Measurements from ENCODE around the gene IRAK4. TPM values are rescaled to one million over a fixed set of nuclear protein-coding genes. Genes with fewer than 3 reads are reported as not detected.

IRAK4 gene
- total RNA-seq, 2 donors from 2014 or later, result 42.4 to 55.1 TPM

DNA sequence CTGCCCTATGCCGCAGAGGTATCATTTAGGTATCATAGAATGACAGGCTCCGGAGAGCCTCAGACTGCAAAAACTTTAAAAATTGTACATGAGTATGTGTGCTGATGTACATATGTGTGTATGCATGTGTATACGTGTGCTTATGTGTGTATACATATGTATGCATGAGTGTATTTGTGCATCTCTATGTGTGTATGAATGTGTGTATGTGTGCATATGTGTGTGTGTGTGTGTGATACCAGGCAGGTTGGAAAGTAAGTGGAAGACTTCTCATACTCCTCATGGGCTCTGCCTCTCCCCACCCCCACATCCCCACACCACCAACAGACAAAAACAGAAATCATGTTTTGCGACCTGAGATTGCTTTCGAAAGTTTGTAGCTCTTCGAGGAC lies 76.5 kb downstream of the IRAK4 start:
- no peaks in the 10 kb centered on the region for H3K9me3 Mint-ChIP-seq
- no peaks in the 10 kb centered on the region for H3K36me3 Mint-ChIP-seq
- DNase-seq (ENCODE audit: low spot score), result no peak
- ATAC-seq, result peak in 1 of 2 donors; percentile 1
- peak overlapping the region; percentile 83 for H3K4me3 Mint-ChIP-seq
- peaks cover 30 to 42% of the 10 kb centered on the region in 2 donors for H3K4me1 Mint-ChIP-seq (ENCODE audit: low read depth in 2 of 2)
- peak overlapping the region; percentile 27 to 48 for H3K27ac Mint-ChIP-seq
- H3K27me3 Mint-ChIP-seq, result peaks cover 0 to 6% of the 10 kb centered on the region in 2 donors

DNA sequence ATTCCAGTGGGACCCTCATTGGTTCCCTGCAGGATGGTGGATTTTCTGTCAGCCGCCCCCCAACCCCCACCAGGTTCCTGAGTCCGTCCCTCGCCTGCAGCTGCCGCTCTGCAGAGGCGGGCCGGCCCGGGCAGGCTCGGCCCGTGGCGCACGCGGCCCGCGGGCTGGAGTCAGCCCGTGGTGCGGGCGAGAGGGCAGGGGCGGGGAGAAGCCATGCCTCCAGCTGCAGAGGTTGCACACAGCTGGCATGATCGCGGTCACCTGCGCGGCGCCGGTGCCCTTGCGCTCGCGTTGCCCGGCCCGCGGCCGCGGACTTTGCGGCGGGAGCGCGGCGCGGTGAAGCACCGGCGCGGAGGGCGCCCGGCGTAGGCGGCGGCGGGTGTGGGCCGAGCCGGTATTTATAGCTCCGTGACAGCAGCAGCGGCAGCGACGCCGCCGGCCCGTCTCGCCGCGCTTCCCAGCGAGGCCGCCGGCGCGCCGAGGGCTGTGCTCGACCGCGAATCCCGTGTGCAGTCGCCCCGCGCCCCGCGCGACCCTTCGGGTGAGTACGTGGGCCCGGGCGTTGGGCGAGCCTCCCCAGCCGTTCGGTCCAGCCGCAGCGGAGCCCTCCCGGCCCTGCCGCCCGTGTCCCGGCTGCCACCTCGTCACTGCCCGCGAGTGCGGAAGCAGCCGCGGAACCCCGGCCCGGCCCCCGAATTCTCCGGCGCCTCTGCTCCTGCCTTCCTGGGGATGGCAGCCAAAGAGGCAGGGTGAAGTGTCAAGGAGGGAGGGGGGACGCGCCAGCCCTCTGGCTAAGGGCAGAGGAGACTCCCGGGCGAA lies 77.1 kb downstream of the IRAK4 start, which contains the start of gene TMEM117:
Gene TMEM117 (plus strand): TSS at position 426 of the 819 bp plus-strand sequence.
- H3K4me3 Mint-ChIP-seq, result peak within 1 kb of the TSS; percentile 83
- H3K27me3 Mint-ChIP-seq, result peaks cover 0 to 6% of the 10 kb centered on the region in 2 donors
- ATAC-seq (peak; percentile 83 to 88), DNase-seq (ENCODE audit: low spot score) (peak; percentile 66)
- peak within 1 kb of the TSS; percentile 55 to 83 for H3K27ac Mint-ChIP-seq
- H3K36me3 Mint-ChIP-seq, result no peaks in the 10 kb centered on the region
- H3K4me1 Mint-ChIP-seq (ENCODE audit: low read depth in 2 of 2), result peaks cover 30 to 42% of the 10 kb centered on the region in 2 donors
- no peaks in the 10 kb centered on the region for H3K9me3 Mint-ChIP-seq

DNA sequence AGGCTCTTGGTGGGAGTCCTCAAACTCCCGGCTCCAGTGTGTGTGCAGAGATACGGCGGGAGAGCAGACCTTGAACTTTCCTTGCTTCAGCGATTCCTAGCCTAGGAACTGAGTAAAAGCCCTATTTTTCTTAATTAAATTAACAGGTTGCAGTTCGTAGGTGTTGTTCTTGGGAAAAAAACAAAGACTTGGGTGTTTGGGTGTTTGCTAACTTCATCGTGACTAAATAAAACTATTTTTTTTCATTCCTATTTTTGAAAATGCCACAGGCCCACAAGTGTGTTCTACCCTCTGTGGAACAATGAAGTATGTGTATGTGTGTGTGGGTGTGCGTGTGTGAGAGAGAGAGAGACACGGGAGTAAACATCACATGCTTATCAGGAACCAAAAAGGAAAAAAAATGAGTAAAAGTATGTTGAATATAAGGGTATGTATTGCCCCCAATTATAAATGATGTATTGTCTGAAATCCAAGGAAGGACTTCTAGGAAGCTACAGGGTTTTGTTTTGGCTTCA lies 77.8 kb downstream of the IRAK4 start:
- H3K4me1 Mint-ChIP-seq (ENCODE audit: low read depth in 2 of 2), result peaks cover 30 to 42% of the 10 kb centered on the region in 2 donors
- no peaks in the 10 kb centered on the region for H3K36me3 Mint-ChIP-seq
- DNase-seq (ENCODE audit: low spot score) (no peak), ATAC-seq (no peak)
- H3K9me3 Mint-ChIP-seq, result no peaks in the 10 kb centered on the region
- H3K27me3 Mint-ChIP-seq, result peaks cover 0 to 6% of the 10 kb centered on the region in 2 donors
- H3K4me3 Mint-ChIP-seq, result peak overlapping the region; percentile 80
- peak overlapping the region; percentile 55 to 83 for H3K27ac Mint-ChIP-seq

Other genes starting within 250 kb of the IRAK4 start
- not detected for gene ADAMTS20, start 206.7 kb upstream of the IRAK4 start, total RNA-seq
- gene PUS7L, start 161 bp upstream of the IRAK4 start, total RNA-seq, result 10 to 100 TPM; 22.2 to 32.7 TPM
- gene TWF1, start 47.4 kb downstream of the IRAK4 start, total RNA-seq, result 10 to 100 TPM; 33.0 to 35.2 TPM
- gene TMEM117, start 77.1 kb downstream of the IRAK4 start, total RNA-seq, result 1 to 10 TPM; 2.4 to 5.0 TPM

All from natural killer cell treated with Interleukin-12 subunit alpha and Interleukin-12 subunit beta and Interleukin-15 and Interleukin-18, amount 100 ng/mL, for 72 hours (primary cell).